Endothelial cell of umbilical vein (primary cell): Measurements from ENCODE around the gene ADAMTS14. TPM values are rescaled to one million over a fixed set of nuclear protein-coding genes. Genes with fewer than 3 reads are reported as not detected.

Experiments used
- BruUV-seq: library from RNA; stranded (reverse); fragments of 400-500 nt; replicated peaks from 2 replicates; lab custom pipeline; 2021; lab: Mats Ljungman, UMichigan
- CTCF ChIA-PET: fragments of 300-600, 350-600 bp; sonication (Branson Sonifier 250); formaldehyde crosslinking; loops from one replicate; lab custom pipeline; 2021; ENCODE audit warnings: antibody characterized with exemption, inconsistent platforms; lab: Charles Lee
- POLR2A ChIA-PET: fragments of 300-600, 350-600 bp; sonication (Branson Sonifier 250); formaldehyde crosslinking; loops from one replicate; lab custom pipeline; 2021; ENCODE audit warnings: antibody characterized with exemption, inconsistent platforms; lab: Charles Lee
- DNase-seq: peaks from one replicate; pipeline ENCODE4 v3.0.0-alpha.2; 2011; ENCODE audit warnings: low read depth, low spot score
- FAIRE-seq: peaks from 2 replicates; lab custom pipeline; 2011; peaks lifted over from hg19 to GRCh38; lab: Jason Lieb, UNC
- H2AFZ ChIP-seq: 2 replicates; pipeline ENCODE4 v1.6.0; 2012; ENCODE audit warnings: low read depth, low read length, control low read depth, inconsistent platforms
- H3K27ac ChIP-seq: 2 replicates; pipeline ENCODE4 v1.5.1; 2011; ENCODE audit warnings: low read depth, mild to moderate bottlenecking, control low read depth, low read length, moderate library complexity; ENCODE audit not compliant: insufficient read depth
- H3K27me3 ChIP-seq, 2 experiments: 2 replicates each; pipeline versions ENCODE4 v1.6.0 to v1.6.1; 2011; ENCODE audit warnings: low read length in 2 of 2, mixed read lengths in 1 of 2; ENCODE audit not compliant: control insufficient read depth in 2 of 2, insufficient read depth in 2 of 2
- H3K36me3 ChIP-seq, 2 experiments: 2 replicates in 1 of 2; 3 replicates in 1 of 2; pipeline ENCODE4 v1.5.1; 2011; ENCODE audit warnings: low read length in 2 of 2, mild to moderate bottlenecking in 1 of 2, moderate library complexity in 1 of 2; ENCODE audit not compliant: control insufficient read depth in 2 of 2, insufficient read depth in 2 of 2; ENCODE audit errors: extremely low read depth in 1 of 2
- H3K4me1 ChIP-seq: 3 replicates; pipeline ENCODE4 v1.5.1; 2011; ENCODE audit warnings: mild to moderate bottlenecking, low read length; ENCODE audit not compliant: control insufficient read depth, insufficient read depth; ENCODE audit errors: extremely low read depth
- H3K4me2 ChIP-seq: 2 replicates; pipeline ENCODE4 v1.6.1; 2011; ENCODE audit warnings: low read length, control low read depth, mixed read lengths; ENCODE audit not compliant: insufficient read depth
- H3K4me3 ChIP-seq, 3 experiments: fragments of 200-600 bp in 1 of 3; sonication (generic), shearing (Covaris generic) in 1 of 3; replicated peaks in 1 of 3; 2 replicates each; pipeline ENCODE4 v1.5.1; 2011 to 2016; ENCODE audit warnings: control low read depth in 3 of 3, low read length in 3 of 3, mild to moderate bottlenecking in 2 of 3, inconsistent platforms in 1 of 3, low read depth in 1 of 3, moderate library complexity in 1 of 3; ENCODE audit not compliant: insufficient read depth in 1 of 3
- H3K79me2 ChIP-seq: 2 replicates; pipeline ENCODE4 v1.6.0; 2012; ENCODE audit warnings: low read length, inconsistent platforms; ENCODE audit not compliant: control insufficient read depth, insufficient read depth
- H3K9ac ChIP-seq: replicated peaks from 2 replicates; pipeline ENCODE3; 2011; ENCODE audit warnings: low read length, control low read depth; ENCODE audit not compliant: insufficient read depth; ENCODE audit errors: extremely low read depth
- H3K9me1 ChIP-seq: replicated peaks from 3 replicates; pipeline ENCODE4 v1.6.0; 2011; ENCODE audit warnings: mild to moderate bottlenecking, low read length; ENCODE audit not compliant: control insufficient read depth, insufficient read depth; ENCODE audit errors: extremely low read depth
- H3K9me3 ChIP-seq: replicated peaks from 2 replicates; pipeline ENCODE4 v1.5.1; 2012; ENCODE audit warnings: low read length, inconsistent platforms; ENCODE audit not compliant: control insufficient read depth, insufficient read depth
- H4K20me1 ChIP-seq: replicated peaks from 2 replicates; pipeline ENCODE3; 2011; ENCODE audit warnings: mild to moderate bottlenecking, low read length; ENCODE audit not compliant: control insufficient read depth, insufficient read depth; ENCODE audit errors: extremely low read depth
- CTCF ChIP-seq, 2 donors: IDR thresholded peaks; 1 replicate in 1 of 2; 2 replicates in 1 of 2; pipeline ENCODE4 v1.5.1; 2011; ENCODE audit warnings: low read length in 2 of 2, mild to moderate bottlenecking in 2 of 2, moderate library complexity in 2 of 2, control low read depth in 1 of 2, inconsistent platforms in 1 of 2, low read depth in 1 of 2; ENCODE audit not compliant: insufficient read depth in 1 of 2; ENCODE audit errors: extremely low read depth in 1 of 2
- EZH2 ChIP-seq: IDR thresholded peaks from 2 replicates; pipeline ENCODE4 v1.6.1; 2012; ENCODE audit warnings: borderline replicate concordance, low read depth, mild to moderate bottlenecking, moderate library complexity, low read length, inconsistent platforms; ENCODE audit not compliant: severe bottlenecking
- FOS ChIP-seq: IDR thresholded peaks from 2 replicates; pipeline ENCODE4 v1.6.1; 2011; ENCODE audit warnings: mild to moderate bottlenecking, low read length, moderate library complexity, borderline replicate concordance; ENCODE audit not compliant: insufficient read depth
- GATA2 ChIP-seq: IDR thresholded peaks from 2 replicates; pipeline ENCODE4 v1.7.0; 2011; ENCODE audit warnings: low read depth, mild to moderate bottlenecking, moderate library complexity, mixed read lengths, low read length; ENCODE audit not compliant: insufficient read length, insufficient read depth
- JUN ChIP-seq: IDR thresholded peaks from 2 replicates; pipeline ENCODE4 v1.6.1; 2011; ENCODE audit warnings: borderline replicate concordance, low read depth; ENCODE audit not compliant: insufficient read length, insufficient read depth
- MAX ChIP-seq: IDR thresholded peaks from 2 replicates; pipeline ENCODE4 v1.6.1; 2011; ENCODE audit not compliant: insufficient read depth, insufficient read length
- MYC ChIP-seq: IDR thresholded peaks from one replicate; pipeline ENCODE4 v1.6.1; 2011; ENCODE audit warnings: mild to moderate bottlenecking, low read depth, low read length
- POLR2A ChIP-seq: IDR thresholded peaks from 2 replicates; pipeline ENCODE4 v1.6.1; 2012; ENCODE audit warnings: low read depth, mild to moderate bottlenecking, control low read depth, low read length
- POLR2AphosphoS5 ChIP-seq: IDR thresholded peaks from 2 replicates; pipeline ENCODE4 v1.6.1; 2012; ENCODE audit warnings: low read depth, mild to moderate bottlenecking, control low read depth, low read length, moderate library complexity; ENCODE audit not compliant: insufficient read depth
- dilution Hi-C: fragments of 300-500 bp; cut with MboI; formaldehyde crosslinking; loops from one replicate; pipeline ENCODE4 v1.15.0; 2019; ENCODE audit warnings: low sequenced_read_pairs; ENCODE audit not compliant: extremely low pct_ligation_motif_present
- intact Hi-C: fragments of 100-400 bp; cut with micrococcal nuclease; formaldehyde crosslinking; loops from one replicate; pipeline ENCODE4 v1.10.0; 2022
- polyA plus RNA-seq, 4 experiments: library from polyadenylated mRNA; depleted of rRNA in 3 of 4; stranded (reverse) in 3 of 4; unstranded in 1 of 4; fragments of >200 nt; gene quantifications; 2 replicates each; pipeline versions ENCODE4 v1.2.1 to v1.2.3, GENCODE V29; 2011 to 2012; ENCODE audit warnings: missing spikeins in 1 of 4
- total RNA-seq: library from RNA; stranded (reverse); gene quantifications from 2 replicates; pipeline ENCODE4 v1.2.3, GENCODE V29; 2021

ADAMTS14 gene
- total and polyA plus RNA-seq, 2 donors (not counting 3 experiments of a cell fraction or from before 2014, with no cell fraction given) = not detected

GRCh38 chr10:70650104-70650503, 22.2 kb upstream of the ADAMTS14 start:
- Histone ChIP-seq H3K9ac (no peak overlapping the region), H3K27ac (no peak overlapping the region)
- dilution Hi-C loops = no loop called here

More at GRCh38 chr10:70650104-70650503, 22.2 kb upstream of the ADAMTS14 start:
- Histone ChIP-seq H4K20me1 (no peaks in the 10 kb centered on the region), H3K4me1 (no peaks in the 10 kb centered on the region), H3K9me1 (no peaks in the 10 kb centered on the region), H3K4me3 (no peak overlapping the region), H3K36me3 (no peaks in the 10 kb centered on the region), H3K4me2 (no peak overlapping the region), H3K27me3 (peaks cover 0 to 2% of the 10 kb centered on the region in 2 experiments), H2AFZ (no peak overlapping the region), H3K79me2 (no peaks in the 10 kb centered on the region), H3K9me3 (no peaks in the 10 kb centered on the region)
- intact Hi-C loops = no loop called here
- BruUV-seq = no TSS peak
- ChIA-PET POLR2A (no interaction called here), CTCF (no interaction called here)
- TF ChIP-seq CTCF (IDR thresholded peaks at IDR 0.05; ENCODE audit: extremely low read depth in 1 of 2, insufficient read depth in 1 of 2, low read depth in 1 of 2, low read length in 2 of 2) (no peak), POLR2A (no peak), GATA2 (no peak), EZH2 (no peak), MYC (no peak), JUN (no peak), MAX (no peak), FOS (no peak), POLR2AphosphoS5 (no peak)
- DNase-seq (no peak), FAIRE-seq (no peak)
